HG03280 (cell line): ENCODE measurements around the gene HNRNPK.

Experiments used
- ATAC-seq: cut with Tn5 transposase; IDR thresholded peaks from one replicate; pipeline ENCODE4 v1.9.1; 2021; ENCODE audit warnings: mild to moderate bottlenecking, moderate library complexity; ENCODE audit not compliant: unreplicated experiment

Gene HNRNPK

DNA sequence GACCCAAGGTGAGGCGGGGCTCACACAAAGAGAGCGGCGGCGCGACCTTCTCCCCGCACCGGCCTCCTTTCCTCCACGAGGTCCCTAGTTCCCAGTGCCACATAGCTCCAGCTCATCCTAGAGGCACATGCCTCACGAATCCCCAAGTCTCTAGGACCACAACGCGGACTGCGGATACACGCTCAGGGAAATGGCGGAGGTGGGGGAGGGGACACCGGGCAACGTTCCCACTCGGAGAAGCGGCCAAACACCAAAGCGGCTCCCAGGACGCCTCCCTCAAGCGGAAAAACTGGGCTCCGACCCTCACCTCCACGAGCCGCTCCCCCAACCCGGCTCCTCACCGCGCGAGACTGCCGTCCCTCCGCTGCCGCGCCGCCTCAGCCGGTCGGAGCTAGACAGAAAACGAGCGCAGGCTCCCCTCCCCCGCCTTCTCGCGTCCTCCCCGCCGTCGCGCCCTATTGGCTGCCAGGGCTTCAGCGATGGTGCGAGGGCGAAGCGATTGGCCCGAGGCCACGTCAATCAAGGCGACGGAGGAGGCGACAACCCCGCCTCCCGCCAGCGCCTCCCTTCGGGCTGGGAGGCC lies at the start of gene HNRNPK:
Gene HNRNPK (minus strand): TSS at position 404 of the 583 bp plus-strand sequence. CDS start 1,963 bp downstream, outside the sequence.
- peak; percentile 79 for ATAC-seq

DNA sequence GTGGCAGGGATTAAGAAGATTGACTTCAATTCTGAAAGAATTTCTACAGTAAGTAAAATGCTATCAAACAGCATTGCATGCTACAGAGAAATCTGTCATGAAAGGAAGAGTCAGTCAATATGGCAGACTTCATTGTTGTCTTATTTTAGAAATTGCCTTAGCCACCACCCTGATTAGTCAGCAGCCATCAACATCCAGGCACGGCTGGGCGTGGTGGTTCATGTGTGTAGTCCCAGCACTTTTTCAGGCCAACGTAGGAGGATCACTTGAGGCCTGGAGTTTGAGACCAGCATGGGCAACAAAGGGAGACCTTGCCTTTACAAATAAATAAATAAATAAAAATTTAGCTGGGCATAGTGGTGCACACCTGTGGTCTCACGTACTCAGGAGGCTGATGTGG lies 47.2 kb upstream of the HNRNPK start:
- ATAC-seq = no peak

DNA sequence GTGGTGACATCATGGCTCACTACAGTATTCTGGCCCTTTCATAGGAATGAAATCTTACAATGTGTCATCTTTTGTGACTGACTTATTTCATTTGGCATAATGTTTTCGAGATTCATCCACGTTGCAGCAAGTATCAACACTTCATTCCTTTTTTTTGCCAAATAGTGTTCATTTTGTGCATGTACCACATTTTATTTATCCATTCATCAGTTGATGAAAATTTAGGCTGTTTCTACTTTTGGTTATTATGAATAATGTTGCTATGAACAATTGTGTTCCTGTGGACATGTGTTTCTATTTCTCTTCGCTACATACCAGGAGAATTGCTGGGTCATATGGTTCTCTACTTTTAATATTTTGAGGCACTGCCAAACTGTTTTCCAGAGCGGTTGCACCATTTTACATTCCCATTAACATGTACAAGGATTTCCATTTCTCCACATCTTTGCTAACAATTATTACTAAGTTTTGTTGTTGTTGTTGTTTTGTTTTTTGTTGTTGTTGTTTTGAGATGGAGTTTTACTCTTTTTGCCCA lies 44.1 kb upstream of the HNRNPK start:
- no peak for ATAC-seq

DNA sequence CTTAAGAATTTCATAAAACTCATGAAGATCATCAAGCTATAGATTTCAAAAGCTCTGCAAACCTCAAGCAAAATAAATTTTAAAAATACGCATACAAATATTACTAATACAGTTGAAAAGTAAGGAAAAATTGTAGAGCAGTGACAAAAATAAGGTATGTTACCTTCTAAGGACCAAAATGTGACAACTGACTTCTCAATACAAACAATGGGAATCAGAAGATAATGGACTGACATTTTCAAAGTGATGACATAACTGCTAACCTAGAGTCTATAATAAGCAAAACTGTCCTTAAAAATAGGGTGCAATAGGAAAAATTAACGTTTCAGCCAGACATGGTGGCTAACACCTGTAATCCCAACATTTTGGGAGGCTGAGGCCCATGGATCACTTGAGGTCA lies 27.6 kb upstream of the HNRNPK start:
- no peak for ATAC-seq

- ATAC-seq = no peak
These were observed 23.2 kb upstream of the HNRNPK start for GRCh38 chr9:84003246-84003645.

DNA sequence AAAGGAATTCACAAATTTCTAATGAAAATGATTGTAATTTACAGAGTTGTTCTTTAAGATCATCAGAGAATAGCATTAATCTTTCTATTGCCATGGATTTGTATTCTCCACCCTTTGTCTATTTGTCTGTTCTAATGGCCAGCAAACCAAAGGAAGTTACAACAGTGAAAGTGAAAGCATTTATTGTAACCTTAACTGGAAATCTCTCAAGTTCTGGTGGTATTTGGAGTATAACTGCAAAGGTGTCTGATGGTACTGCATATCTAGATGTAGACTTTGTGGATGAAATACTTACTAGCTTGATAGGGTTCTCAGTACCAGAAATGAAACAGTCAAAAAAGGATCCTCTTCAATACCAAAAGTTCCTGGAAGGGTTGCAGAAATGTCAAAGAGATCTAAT lies 22.3 kb upstream of the HNRNPK start:
- no peak for ATAC-seq

GRCh38 chr9:84001621-84002020 lies 21.6 kb upstream of the HNRNPK start:
- no peak for ATAC-seq

DNA sequence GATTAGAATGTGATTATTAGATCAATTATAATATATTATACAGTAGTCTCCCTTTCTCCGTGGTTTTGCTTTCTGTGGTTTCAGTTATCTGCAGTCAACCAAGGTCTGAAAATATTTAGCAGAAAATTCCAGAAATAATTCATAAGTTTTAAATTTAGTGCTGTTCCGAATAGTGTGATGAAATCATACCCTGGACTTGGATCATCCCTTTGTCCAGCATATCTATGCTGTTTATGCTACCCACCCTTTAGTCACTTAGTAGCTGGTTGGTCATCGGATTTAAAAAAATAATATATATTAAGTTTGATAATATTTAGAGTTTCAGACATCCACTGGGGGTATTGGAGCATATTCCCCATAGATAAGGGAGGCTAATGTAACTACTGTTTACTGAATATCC lies 20.2 kb upstream of the HNRNPK start:
- no peak for ATAC-seq

DNA sequence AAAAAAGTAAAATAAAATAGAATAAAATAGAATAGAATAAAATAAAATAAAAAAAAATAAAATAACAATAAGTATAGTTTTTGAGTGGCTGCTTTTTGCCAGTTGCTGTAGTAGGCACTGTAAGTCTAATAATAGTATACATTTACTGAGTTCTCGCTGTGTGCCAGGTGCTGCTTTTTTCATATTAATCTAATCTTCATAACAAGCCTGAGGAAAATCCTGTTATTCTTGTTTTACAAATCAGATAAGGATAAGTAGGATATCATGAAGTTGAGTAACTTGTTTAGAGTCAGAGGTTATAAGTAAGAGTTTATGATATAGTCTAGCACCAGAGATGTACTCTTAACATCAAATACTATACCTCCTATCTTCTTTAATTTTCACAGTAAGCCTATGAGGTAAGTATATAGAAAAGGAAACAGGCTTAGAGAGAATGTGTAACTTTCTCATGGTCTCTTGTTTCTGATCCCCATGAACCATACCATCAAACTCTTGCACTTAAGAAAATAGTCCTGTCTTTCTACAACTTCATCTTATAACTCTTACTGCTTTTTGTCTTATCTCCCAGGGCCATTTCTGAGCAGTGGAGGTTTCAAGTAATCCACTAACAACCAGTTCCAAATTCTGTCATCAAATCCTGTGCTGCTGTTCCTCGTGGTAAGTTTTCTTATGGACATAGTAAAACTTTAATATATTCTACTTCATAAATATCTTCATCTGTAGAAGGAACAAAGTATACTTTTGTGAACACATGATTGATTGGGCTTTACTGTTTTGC lies 19.3 kb upstream of the HNRNPK start:
- ATAC-seq = no peak

DNA sequence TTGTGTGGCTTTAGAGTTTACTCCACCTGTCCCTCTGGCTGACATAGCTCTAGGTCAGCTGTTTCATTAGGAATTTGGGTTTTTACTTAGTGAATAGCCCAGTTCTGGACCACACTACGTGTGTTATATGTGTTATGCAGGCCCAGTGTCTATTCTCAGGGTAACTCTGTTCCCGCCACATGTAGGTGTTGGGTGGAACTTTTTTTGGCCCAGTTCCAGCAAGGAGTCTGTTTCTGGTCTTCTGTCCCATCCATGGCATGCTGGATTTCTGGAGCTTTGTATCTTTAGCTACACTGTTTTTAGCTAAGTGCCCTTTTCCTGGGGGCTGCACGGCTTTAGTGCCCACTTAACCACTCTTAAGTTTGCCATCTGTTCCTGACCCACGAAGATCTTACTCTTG lies 16.1 kb upstream of the HNRNPK start:
- no peak for ATAC-seq

DNA sequence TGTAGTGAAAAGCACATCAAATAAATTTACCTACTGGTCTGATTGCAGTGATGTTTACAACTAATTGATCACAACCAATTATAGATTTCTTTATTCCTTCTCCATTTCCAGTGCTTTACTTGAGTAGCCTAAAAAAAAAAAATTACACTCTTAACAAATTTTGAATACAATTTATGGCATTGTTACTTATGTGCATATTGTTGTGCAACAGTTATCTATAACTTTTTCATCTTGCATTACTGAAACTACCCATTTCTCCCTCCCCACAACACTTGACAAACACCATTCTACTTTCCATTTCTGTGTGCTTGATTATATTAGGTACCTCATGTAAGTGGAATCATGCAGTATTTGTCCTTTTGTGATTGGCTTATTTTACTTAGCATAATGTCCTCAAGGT lies 12.9 kb upstream of the HNRNPK start:
- ATAC-seq = no peak

GRCh38 chr9:83992407-83992806 lies 12.4 kb upstream of the HNRNPK start:
- ATAC-seq = no peak

- ATAC-seq = no peak
These were observed 11.3 kb upstream of the HNRNPK start for GRCh38 chr9:83991355-83991754.

- no peak for ATAC-seq
These were observed 8.4 kb upstream of the HNRNPK start for GRCh38 chr9:83988411-83988810.

- no peak for ATAC-seq
These were observed 7.4 kb upstream of the HNRNPK start for GRCh38 chr9:83987402-83987791.

- no peak for ATAC-seq
These were observed 6.9 kb upstream of the HNRNPK start for GRCh38 chr9:83986765-83987401.

- ATAC-seq = no peak
These were observed 6.2 kb upstream of the HNRNPK start for GRCh38 chr9:83986195-83986594.

GRCh38 chr9:83981126-83981871 lies 1.3 kb upstream of the HNRNPK start:
- peak; percentile 6 for ATAC-seq

DNA sequence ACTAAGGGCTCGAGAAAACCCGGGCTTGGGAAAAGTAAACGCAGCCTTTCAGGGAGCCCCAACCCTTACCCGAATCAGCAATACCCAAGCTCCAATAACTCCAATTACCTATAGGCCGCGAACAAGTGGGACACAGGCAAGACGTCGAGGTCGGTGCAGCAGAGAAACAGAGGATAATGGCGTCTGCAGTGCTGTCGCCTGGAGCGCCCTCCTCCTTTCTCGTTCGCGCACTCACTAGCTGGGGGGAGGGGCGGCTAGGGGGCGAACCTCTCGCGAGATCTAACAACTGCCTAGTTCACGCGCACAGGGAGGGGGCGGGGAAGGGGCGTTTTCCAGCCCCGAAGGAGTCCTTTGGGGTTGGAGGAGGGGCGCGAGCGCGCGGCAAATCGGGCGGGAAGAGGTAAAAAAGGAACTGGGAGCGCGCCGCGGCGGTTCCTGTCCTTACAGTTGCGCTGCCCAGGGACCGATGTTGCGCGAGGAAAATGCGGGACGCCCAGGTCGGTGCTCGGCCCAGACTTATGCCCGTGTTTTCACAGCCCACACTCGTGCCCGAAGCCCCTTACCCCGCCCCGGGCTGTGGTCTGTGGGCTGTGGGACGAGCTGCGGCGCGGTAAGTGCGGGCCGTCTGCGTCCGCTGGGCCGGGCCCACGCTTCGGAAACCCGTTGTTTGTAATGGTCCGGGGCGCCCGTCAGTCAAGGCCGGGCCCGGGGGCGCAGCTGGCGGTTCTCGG lies 545 bp upstream of the HNRNPK start, which contains the start of gene RMI1:
Gene RMI1 (plus strand): TSS at position 411 of the 731 bp plus-strand sequence. CDS start 20,182 bp downstream, outside the sequence.
- ATAC-seq = peak; percentile 61
